B cell (primary cell): Measurements from ENCODE around the gene EGFL7. TPM values are rescaled to one million over a fixed set of nuclear protein-coding genes. Genes with fewer than 3 reads are reported as not detected.

ENCODE experiments used
- ATAC-seq: fragments of 200-7000 bp; cut with Tn5 transposase; one replicate; pipeline ENCODE4 v1.10.0; 2021; ENCODE audit warnings: low read depth, mild to moderate bottlenecking, moderate number of reproducible peaks, moderate library complexity
- CTCF ChIA-PET: fragments of 350-600 bp; sonication (Branson Sonifier 250); formaldehyde crosslinking; loops from one replicate; lab custom pipeline; 2021; ENCODE audit warnings: antibody characterized with exemption, inconsistent platforms; lab: Charles Lee
- POLR2A ChIA-PET: fragments of 350-600 bp; sonication (Branson Sonifier 250); formaldehyde crosslinking; loops from one replicate; lab custom pipeline; 2021; ENCODE audit warnings: antibody characterized with exemption; lab: Charles Lee
- DNase-seq: peaks from one replicate; pipeline ENCODE4 v3.0.0; 2013
- H2AFZ ChIP-seq: 2 replicates; pipeline ENCODE4 v1.6.1; 2012; ENCODE audit warnings: mild to moderate bottlenecking, low read depth, low read length; ENCODE audit not compliant: insufficient read depth, poor library complexity, severe bottlenecking
- H3K27ac ChIP-seq, 2 donors: 1 replicate in 1 of 2; 2 replicates in 1 of 2; pipeline ENCODE4 v1.5.1; 2012 to 2013; ENCODE audit warnings: low read length in 2 of 2, mild to moderate bottlenecking in 2 of 2, moderate library complexity in 1 of 2
- H3K27me3 ChIP-seq, 4 experiments: fragments of 200-600 bp in 1 of 4; sonication (generic) in 1 of 4; replicated peaks in 1 of 4; 1 replicate in 2 of 4; 2 replicates in 2 of 4; pipeline versions ENCODE4 v1.6.1 to v1.7.0; 2013 to 2016; ENCODE audit warnings: low read length in 3 of 4, mild to moderate bottlenecking in 2 of 4, mixed read lengths in 1 of 4, moderate library complexity in 1 of 4; ENCODE audit not compliant: insufficient read depth in 4 of 4, control insufficient read depth in 3 of 4; ENCODE audit errors: control extremely low read depth in 1 of 4
- H3K36me3 ChIP-seq, 2 experiments: replicated peaks in 1 of 2; 1 replicate in 1 of 2; 2 replicates in 1 of 2; pipeline versions ENCODE4 v1.6.1 to v1.7.1; 2013; ENCODE audit warnings: low read length in 1 of 2; ENCODE audit not compliant: insufficient read depth in 2 of 2, control insufficient read depth in 1 of 2; ENCODE audit errors: control extremely low read depth in 1 of 2, extremely low read depth in 1 of 2
- H3K4me1 ChIP-seq, 2 donors: fragments of 200-600 bp in 1 of 2; sonication (generic) in 1 of 2; 1 replicate in 1 of 2; 2 replicates in 1 of 2; pipeline versions ENCODE4 v1.5.1 to v1.6.1; 2013 to 2017; ENCODE audit warnings: low read length in 2 of 2; ENCODE audit not compliant: control insufficient read depth in 2 of 2, insufficient read depth in 2 of 2
- H3K4me2 ChIP-seq: replicated peaks from 2 replicates; pipeline ENCODE3; 2012; ENCODE audit warnings: mild to moderate bottlenecking, low read depth, low read length; ENCODE audit not compliant: poor library complexity, severe bottlenecking
- H3K4me3 ChIP-seq, 5 experiments: fragments of 200-600 bp in 1 of 5; sonication (generic) in 1 of 5; 1 replicate in 3 of 5; 2 replicates in 2 of 5; pipeline versions ENCODE4 v1.5.1 to v1.7.0; 2011 to 2016; ENCODE audit warnings: low read length in 4 of 5, mild to moderate bottlenecking in 4 of 5, low read depth in 2 of 5, control low read depth in 1 of 5, moderate library complexity in 1 of 5; ENCODE audit not compliant: insufficient read depth in 1 of 5; ENCODE audit errors: control extremely low read depth in 1 of 5, extremely low read depth in 1 of 5
- H3K79me2 ChIP-seq: fragments of 200-600 bp; sonication (generic); one replicate; pipeline ENCODE4 v1.6.0; 2016; ENCODE audit warnings: low read length; ENCODE audit not compliant: control insufficient read depth, insufficient read depth
- H3K9ac ChIP-seq: fragments of 200-600 bp; sonication (generic); 2 replicates; pipeline ENCODE4 v1.6.1; 2017; ENCODE audit warnings: mild to moderate bottlenecking, low read length, moderate library complexity
- H3K9me3 ChIP-seq, 3 donors: one replicate each; pipeline versions ENCODE4 v1.6.1 to v1.7.1; 2013; ENCODE audit warnings: low read length in 2 of 3; ENCODE audit not compliant: control insufficient read depth in 2 of 3, insufficient read depth in 1 of 3; ENCODE audit errors: control extremely low read depth in 1 of 3
- H4K20me1 ChIP-seq: 2 replicates; pipeline ENCODE4 v1.6.0; 2012; ENCODE audit warnings: mild to moderate bottlenecking, low read length; ENCODE audit not compliant: insufficient read depth, control insufficient read depth, poor library complexity, severe bottlenecking
- H3K27ac Mint-ChIP-seq: one replicate; pipeline ENCODE4 v1.8.0; 2021; ENCODE audit warnings: mixed read lengths
- H3K27me3 Mint-ChIP-seq: one replicate; pipeline ENCODE4 v1.8.0; 2021; ENCODE audit warnings: mixed read lengths
- H3K4me1 Mint-ChIP-seq: one replicate; pipeline ENCODE4 v1.8.0; 2021; ENCODE audit warnings: mixed read lengths
- H3K4me3 Mint-ChIP-seq: one replicate; pipeline ENCODE4 v1.8.0; 2021; ENCODE audit warnings: mixed read lengths
- H3K9me3 Mint-ChIP-seq: one replicate; pipeline ENCODE4 v1.8.0; 2022; ENCODE audit warnings: mixed read lengths; ENCODE audit not compliant: insufficient read depth
- CTCF ChIP-seq: fragments of 200-600 bp; IDR thresholded peaks from one replicate; pipeline ENCODE4 v1.8.0; 2022; ENCODE audit warnings: antibody characterized with exemption, mild to moderate bottlenecking
- EZH2 ChIP-seq: IDR thresholded peaks from 2 replicates; pipeline ENCODE4 v1.6.1; 2012; ENCODE audit warnings: borderline replicate concordance, low read depth, mild to moderate bottlenecking, moderate library complexity, low read length; ENCODE audit not compliant: insufficient read depth, poor library complexity, severe bottlenecking
- WGBS: methylation state at CpG from one replicate; pipeline ENCODE4 v1.1.5; 2013; ENCODE audit warnings: missing lambda C conversion rate; ENCODE audit not compliant: insufficient coverage; 5-methylcytosine and 5-hydroxymethylcytosine counted together
- intact Hi-C: fragments of 100-400 bp; cut with micrococcal nuclease; formaldehyde crosslinking; loops from one replicate; pipeline ENCODE4 v1.10.0; 2022
- polyA plus RNA-seq: library from polyadenylated mRNA; depleted of rRNA; stranded (reverse); fragments of >200 nt; gene quantifications from 2 replicates; pipeline ENCODE4 v1.2.3, GENCODE V29; 2012
- total RNA-seq, 2 donors: library from RNA; stranded (reverse); fragments of 120-200 nt in 1 of 2; gene quantifications; 1 replicate in 1 of 2; 2 replicates in 1 of 2; pipeline versions ENCODE4 v1.2.3 to v1.2.4, GENCODE V29; 2013 to 2022

EGFL7 gene
- total and polyA plus RNA-seq, 2 donors (not counting 1 experiment from before 2014, with no cell fraction given): 0.34 TPM; not detected in 1

GRCh38 chr9:136669791-136670464, 7.2 kb downstream of the EGFL7 start:
- Mint-ChIP-seq H3K27me3 (peaks cover 7% of the 10 kb centered on the region), H3K4me3 (no peak overlapping the region), H3K9me3 (no peaks in the 10 kb centered on the region), H3K27ac (no peak overlapping the region), H3K4me1 (peaks cover 9% of the 10 kb centered on the region)
- no peak overlapping the region for H2AFZ ChIP-seq
- H3K27ac ChIP-seq: no peak overlapping the region
- H3K9me3 ChIP-seq: peaks cover 0 to 3% (median 0%) of the 10 kb centered on the region in 3 donors
- H3K79me2 ChIP-seq: no peaks in the 10 kb centered on the region
- H3K27me3 ChIP-seq: peaks cover 0 to 25% (median 11%) of the 10 kb centered on the region in 4 experiments
- TF ChIP-seq EZH2 (no peak), CTCF (no peak)
- intact Hi-C loops: loop anchor here (10.0 kb wide), 1 partner anchor 45 kb away; the partner anchor contains the start of gene DIPK1B
- H3K36me3 ChIP-seq: peaks cover 0 to 6% of the 10 kb centered on the region in 2 experiments
- no peak overlapping the region for H3K4me2 ChIP-seq
- no peak overlapping the region for H3K4me3 ChIP-seq
- H4K20me1 ChIP-seq: peaks cover 7% of the 10 kb centered on the region
- H3K4me1 ChIP-seq: peaks cover 9 to 10% of the 10 kb centered on the region in 2 donors
- no peak for ATAC-seq
- ChIA-PET CTCF (interaction anchor here (0.6 kb wide), 1 partner anchor 46 kb away, joined by 4 read pairs; no protein-coding TSS in a partner anchor), POLR2A (interaction anchor here (0.6 kb wide), 2 partner anchors 11 to 145 kb away, joined by 3 to 7 read pairs; no protein-coding TSS in a partner anchor)
- 72% methylated on average over 22 of the region's 23 CpGs for WGBS
- H3K9ac ChIP-seq: no peak overlapping the region
- no peak for DNase-seq
